ENCODE measurements around the gene MPDZ. TPM values are rescaled to one million over a fixed set of nuclear protein-coding genes. Genes with fewer than 3 reads are reported as not detected.

The MPDZ gene
- total and polyA plus RNA-seq, 2 of the 4 experiments (the other 2 are of a cell fraction) = 18.8 to 39.3 TPM

GRCh38 chr9:13318027-13318426 lies 38.5 kb upstream of the MPDZ start:
- Histone ChIP-seq H4K20me1 (ENCODE audit: insufficient read depth, low read length) (no peaks in the 10 kb centered on the region), H3K56ac (ENCODE audit: extremely low read depth, insufficient read depth, low read length) (no peak overlapping the region), H2BK15ac (ENCODE audit: low read depth, low read length) (no peak overlapping the region), H3K9ac (ENCODE audit: low read depth, low read length) (no peak overlapping the region), H2AK9ac (replicated peaks; ENCODE audit: low read depth, low read length, poor library complexity) (no peak overlapping the region), H4K91ac (ENCODE audit: insufficient read depth, low read depth, low read length) (no peak overlapping the region), H3K27ac (ENCODE audit: insufficient read depth, low read length) (no peak overlapping the region), H3K23ac (ENCODE audit: low read depth, low read length) (no peak overlapping the region), H3K9me1 (ENCODE audit: insufficient read depth, low read length) (no peaks in the 10 kb centered on the region), H3K36me3 (ENCODE audit: control insufficient read depth, insufficient read depth, low read length) (no peaks in the 10 kb centered on the region), H3K27me3 (ENCODE audit: control insufficient read depth, insufficient read depth, low read length) (no peaks in the 10 kb centered on the region; the same call in 1 of the 2 replicates), H3K4me3 (ENCODE audit: insufficient read depth, low read depth, low read length) (no peak overlapping the region), H2BK20ac (ENCODE audit: low read depth, low read length) (no peak overlapping the region), H2BK120ac (ENCODE audit: low read depth, low read length) (no peak overlapping the region), H3K9me3 (ENCODE audit: control insufficient read depth, insufficient read depth, low read length) (no peaks in the 10 kb centered on the region), H2AFZ (replicated peaks; ENCODE audit: low read length, poor library complexity) (no peak overlapping the region), H4K8ac (ENCODE audit: low read depth in 2 of 2, low read length in 2 of 2) (no peak overlapping the region), H3K4me1 (ENCODE audit: control insufficient read depth, insufficient read depth, low read length) (no peaks in the 10 kb centered on the region), H4K5ac (ENCODE audit: low read depth, low read length) (no peak overlapping the region), H3K4me2 (ENCODE audit: low read depth, low read length) (no peak overlapping the region), H2BK5ac (ENCODE audit: low read depth, low read length, poor library complexity, severe bottlenecking) (no peak overlapping the region), H3K14ac (replicated peaks; ENCODE audit: low read depth, low read length) (no peak overlapping the region), H3K79me1 (ENCODE audit: low read depth in 1 of 2, low read length in 2 of 2) (no peaks in the 10 kb centered on the region), H3K4ac (ENCODE audit: low read depth, low read length) (no peak overlapping the region), H3K18ac (ENCODE audit: low read depth, low read length) (no peak overlapping the region), H2AK5ac (ENCODE audit: low read depth, low read length) (no peak overlapping the region)
- DNase-seq = no peak
- no peak for TF ChIP-seq FOS (IDR thresholded peaks at IDR 0.05; ENCODE audit: low read depth, low read length)
- no peak for TF ChIP-seq RCOR1 (IDR thresholded peaks at IDR 0.05; ENCODE audit: insufficient replicate concordance, low read length)
- no peak for TF ChIP-seq RAD21 (IDR thresholded peaks at IDR 0.05; ENCODE audit: low read length)
- no peak for TF ChIP-seq MAFK (IDR thresholded peaks at IDR 0.05; ENCODE audit: low read depth, low read length)
- TF ChIP-seq CTCF (conservative IDR thresholded peaks at IDR 0.05; ENCODE audit: low read depth, low read length) = no peak
- TF ChIP-seq CEBPB (IDR thresholded peaks at IDR 0.05; ENCODE audit: low read depth, low read length) = no peak
- no peak for TF ChIP-seq NFE2L2 (IDR thresholded peaks at IDR 0.05; ENCODE audit: low read depth, low read length)
- TF ChIP-seq RFX5 (IDR thresholded peaks at IDR 0.05; ENCODE audit: low read depth, low read length) = no peak
- no peak for TF ChIP-seq SMC3 (IDR thresholded peaks at IDR 0.05; ENCODE audit: low read depth, low read length)
- no peak for TF ChIP-seq MXI1 (IDR thresholded peaks at IDR 0.05; ENCODE audit: borderline replicate concordance, low read depth, low read length)
- TF ChIP-seq ELK1 (IDR thresholded peaks at IDR 0.05; ENCODE audit: borderline replicate concordance, low read depth, low read length) = no peak
- TF ChIP-seq USF2 (IDR thresholded peaks at IDR 0.05; ENCODE audit: low read depth, low read length) = no peak
- TF ChIP-seq MAZ (IDR thresholded peaks at IDR 0.05; ENCODE audit: borderline replicate concordance, low read depth, low read length) = no peak
- no peak for TF ChIP-seq POLR2A (IDR thresholded peaks at IDR 0.05; ENCODE audit: low read depth, low read length)
- ATAC-seq (ENCODE audit: low read depth) = no peak
- no CpG with 5 or more reads among the region's 4 CpGs for WGBS, 2 experiments (ENCODE audit: extremely low coverage in 2 of 2, insufficient read length in 1 of 2)
- intact Hi-C loops (cut with micrococcal nuclease) = no loop called here
- dilution Hi-C loops (cut with HindIII; ENCODE audit: low sequenced_read_pairs, unreplicated experiment) = no loop called here
- in situ Hi-C loops (cut with MboI; ENCODE audit: low sequenced_read_pairs) = no loop called here
- ChIA-PET POLR2A (ENCODE audit: unreplicated experiment) (no interaction called here), CTCF (no interaction called here)
- BruUV-seq (replicated peaks) = no TSS peak
